ENCODE results near the gene DQX1. TPM values are rescaled to one million over a fixed set of nuclear protein-coding genes. Genes with fewer than 3 reads are reported as not detected.

The DQX1 gene
- total RNA-seq, 1 donor from 2014 or later = 0.68 TPM

DNA sequence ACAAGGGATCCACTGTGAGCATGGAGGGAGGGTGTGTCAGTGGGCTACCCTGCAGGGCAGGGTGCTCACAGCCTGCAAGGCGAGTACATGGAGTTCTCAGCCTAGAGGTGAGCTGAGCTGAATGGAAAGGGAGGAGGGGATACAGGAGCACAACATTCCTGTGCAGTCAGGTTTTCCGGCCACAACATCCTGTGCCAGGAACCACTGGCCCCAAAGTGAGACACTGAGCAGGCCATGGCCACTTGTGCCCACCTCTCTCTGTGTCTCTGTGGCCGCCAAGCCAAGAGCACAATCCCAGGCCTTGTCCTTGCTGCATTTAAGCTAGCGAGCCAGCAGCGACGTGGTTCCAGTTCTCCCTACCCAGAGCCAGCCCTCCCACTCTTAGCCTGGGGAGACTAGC lies 34.6 kb upstream of the DQX1 start:
- H3K36me3 Mint-ChIP-seq (ENCODE audit: low read depth) = peaks cover 11% of the 10 kb centered on the region
- no peaks in the 10 kb centered on the region for H3K9me3 Mint-ChIP-seq
- no peak overlapping the region for H3K27ac Mint-ChIP-seq
- DNase-seq = no peak
- H3K4me3 Mint-ChIP-seq = no peak overlapping the region
- intact Hi-C loops (cut with micrococcal nuclease) = no loop called here
- H3K4me1 Mint-ChIP-seq = peaks cover 47% of the 10 kb centered on the region
- no peaks in the 10 kb centered on the region for H3K27me3 Mint-ChIP-seq

DNA sequence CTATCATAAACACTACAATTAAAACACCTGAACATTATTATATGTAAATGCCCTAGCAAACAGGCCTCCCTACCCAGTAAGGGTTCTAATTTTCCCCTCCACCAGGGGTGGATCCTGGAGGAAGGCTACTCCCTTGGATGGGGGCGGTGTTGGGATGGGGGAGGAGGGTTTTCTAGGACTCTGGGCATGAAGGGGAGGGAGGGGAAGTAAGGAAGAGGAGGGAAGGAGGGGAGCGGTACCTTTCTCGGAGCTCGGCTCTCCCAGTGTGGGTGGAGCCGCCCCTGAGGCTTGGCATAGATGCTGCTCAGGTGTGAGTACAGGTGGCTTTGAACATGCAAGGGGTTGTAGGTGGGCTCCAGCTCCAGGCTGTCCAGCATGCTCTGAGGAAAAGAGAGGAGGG lies 33.9 kb upstream of the DQX1 start:
- peaks cover 12% of the 10 kb centered on the region for H3K36me3 Mint-ChIP-seq (ENCODE audit: low read depth)
- H3K27ac Mint-ChIP-seq = no peak overlapping the region

DNA sequence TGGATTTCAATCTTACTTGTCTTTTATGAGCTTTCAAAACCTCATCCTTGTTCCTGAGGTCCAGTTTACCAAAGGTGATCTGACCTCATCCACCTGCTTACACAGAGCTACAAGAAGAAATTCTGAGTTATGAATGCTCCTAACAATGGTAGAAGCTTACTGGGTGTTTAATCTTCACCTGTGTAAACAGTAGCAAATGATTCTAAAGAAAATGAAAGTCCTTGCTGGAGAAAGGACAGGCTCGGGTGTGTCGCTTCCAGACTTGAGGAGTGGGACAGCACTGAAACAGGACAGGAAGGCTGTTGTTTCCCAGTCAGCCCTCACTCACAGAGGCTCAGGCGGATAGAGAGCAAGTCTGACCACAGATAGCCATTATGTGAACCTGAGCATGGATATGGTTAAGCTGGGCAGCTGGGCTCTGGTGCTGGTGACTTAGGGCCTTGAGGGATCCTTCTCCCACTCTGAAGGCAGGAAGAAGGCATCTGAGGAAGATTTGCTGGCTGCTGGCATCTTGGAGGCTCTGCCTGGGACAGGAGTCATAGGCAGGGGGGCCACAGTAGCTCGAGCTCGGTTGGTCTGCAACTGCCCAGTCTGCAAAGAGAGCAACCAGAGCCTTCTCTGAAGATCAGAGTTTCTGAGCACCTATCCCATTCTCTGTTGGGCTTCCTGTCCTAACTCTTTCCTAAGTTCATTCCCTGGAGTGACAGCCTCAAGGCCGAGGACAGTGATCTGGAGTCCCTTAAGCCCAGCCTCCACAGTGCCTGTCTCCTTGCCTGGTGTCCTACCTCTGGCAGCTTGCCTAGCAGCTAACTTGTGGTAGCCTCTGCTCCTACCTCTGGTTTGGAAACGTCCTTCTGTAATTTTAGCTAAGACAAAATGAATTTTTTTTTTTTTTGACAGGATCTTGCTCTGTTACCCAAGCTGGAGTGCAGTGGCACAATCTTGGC lies 32.5 kb upstream of the DQX1 start:
- no peaks in the 10 kb centered on the region for H3K9me3 Mint-ChIP-seq
- intact Hi-C loops (cut with micrococcal nuclease) = no loop called here
- H3K4me3 Mint-ChIP-seq = no peak overlapping the region
- no peaks in the 10 kb centered on the region for H3K27me3 Mint-ChIP-seq
- DNase-seq = no peak
- no peak overlapping the region for H3K27ac Mint-ChIP-seq
- H3K36me3 Mint-ChIP-seq (ENCODE audit: low read depth) = peaks cover 14% of the 10 kb centered on the region
- H3K4me1 Mint-ChIP-seq = peaks cover 48% of the 10 kb centered on the region

More for the DNA sequence above, 33.9 kb upstream of the DQX1 start:
- Mint-ChIP-seq H3K4me3 (no peak overlapping the region), H3K4me1 (peaks cover 50% of the 10 kb centered on the region), H3K9me3 (no peaks in the 10 kb centered on the region), H3K27me3 (no peaks in the 10 kb centered on the region)
- intact Hi-C loops (cut with micrococcal nuclease) = no loop called here
- no peak for DNase-seq

DNA sequence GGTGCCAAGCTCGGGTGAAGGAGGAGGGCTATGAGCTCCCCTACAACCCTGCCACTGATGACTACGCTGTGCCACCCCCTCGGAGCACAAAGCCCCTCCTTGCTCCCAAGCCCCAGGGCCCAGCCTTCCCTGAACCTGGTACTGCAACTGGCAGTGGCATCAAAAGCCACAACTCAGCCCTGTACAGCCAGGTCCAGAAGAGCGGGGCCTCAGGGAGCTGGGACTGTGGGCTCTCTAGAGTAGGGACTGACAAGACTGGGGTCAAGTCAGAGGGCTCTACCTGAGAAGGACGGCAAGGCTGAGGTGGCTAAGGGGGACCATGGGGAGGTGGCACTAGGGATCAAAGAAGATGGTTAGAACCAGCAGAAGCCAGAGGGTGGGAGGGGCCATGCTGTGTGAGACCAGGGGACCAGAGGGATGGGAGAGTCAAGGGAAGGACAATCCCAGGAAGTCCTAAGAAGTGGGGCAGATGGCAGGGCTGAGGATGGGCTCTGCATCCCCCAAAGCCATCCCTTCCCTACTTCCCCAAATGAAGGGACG lies 30.9 kb upstream of the DQX1 start:
- peaks cover 14% of the 10 kb centered on the region for H3K36me3 Mint-ChIP-seq (ENCODE audit: low read depth)
- intact Hi-C loops (cut with micrococcal nuclease) = loop anchor here (1.0 kb wide), 1 partner anchor 9 kb away; no protein-coding TSS in a partner anchor
- H3K27me3 Mint-ChIP-seq = no peaks in the 10 kb centered on the region
- peak overlapping the region; percentile 96 for H3K4me3 Mint-ChIP-seq
- H3K27ac Mint-ChIP-seq = no peak overlapping the region
- H3K4me1 Mint-ChIP-seq = peaks cover 44% of the 10 kb centered on the region
- no peaks in the 10 kb centered on the region for H3K9me3 Mint-ChIP-seq
- no peak for DNase-seq

DNA sequence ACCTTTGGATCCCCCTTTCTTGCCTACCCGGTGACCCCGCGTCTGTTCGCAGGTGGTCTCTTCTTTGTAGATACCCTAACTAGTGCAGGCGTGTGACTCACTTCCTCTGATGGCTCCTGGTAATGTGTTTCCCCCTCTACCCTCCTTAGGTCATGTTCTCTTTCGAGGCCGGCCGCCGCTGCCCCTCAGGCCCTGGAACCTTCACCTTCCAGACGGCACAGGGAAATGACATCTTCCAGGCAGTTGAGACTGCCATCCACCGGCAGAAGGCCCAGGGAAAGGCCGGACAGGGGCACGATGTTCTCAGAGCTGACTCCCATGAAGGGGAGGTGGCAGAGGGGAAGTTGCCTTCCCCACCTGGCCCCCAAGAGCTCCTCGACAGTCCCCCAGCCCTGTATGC lies 30.1 kb upstream of the DQX1 start:
- peaks cover 37% of the 10 kb centered on the region for H3K4me1 Mint-ChIP-seq
- H3K9me3 Mint-ChIP-seq = no peaks in the 10 kb centered on the region
- H3K4me3 Mint-ChIP-seq = peak overlapping the region; percentile 96
- DNase-seq = no peak
- H3K27ac Mint-ChIP-seq = no peak overlapping the region
- intact Hi-C loops (cut with micrococcal nuclease) = no loop called here
- peaks cover 14% of the 10 kb centered on the region for H3K36me3 Mint-ChIP-seq (ENCODE audit: low read depth)
- H3K27me3 Mint-ChIP-seq = no peaks in the 10 kb centered on the region

DNA sequence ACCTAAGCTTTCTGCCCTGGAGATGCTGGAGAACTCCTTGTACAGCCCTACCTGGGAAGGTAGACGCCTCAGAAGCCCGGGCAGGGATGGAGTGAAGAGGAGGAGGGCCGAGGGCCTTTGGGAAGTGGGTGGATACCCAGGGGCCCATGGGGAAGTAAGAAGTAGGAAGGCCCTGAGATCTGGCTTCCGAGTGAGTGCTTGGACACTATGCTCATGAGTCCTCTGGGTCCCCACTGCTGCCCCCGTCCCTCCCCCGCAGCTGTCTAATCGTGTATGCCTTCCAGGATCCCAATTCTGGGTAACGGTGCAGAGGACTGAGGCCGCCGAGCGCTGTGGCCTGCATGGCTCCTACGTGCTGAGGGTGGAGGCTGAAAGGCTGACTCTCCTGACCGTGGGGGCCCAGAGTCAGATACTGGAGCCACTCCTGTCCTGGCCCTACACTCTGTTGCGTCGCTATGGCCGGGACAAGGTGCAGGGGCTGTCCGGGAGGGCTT lies 29.6 kb upstream of the DQX1 start:
- intact Hi-C loops (cut with micrococcal nuclease) = loop anchor here (1.0 kb wide), 2 partner anchors 28 to 32 kb away; no protein-coding TSS in a partner anchor
- peaks cover 36% of the 10 kb centered on the region for H3K4me1 Mint-ChIP-seq
- H3K27me3 Mint-ChIP-seq = no peaks in the 10 kb centered on the region
- DNase-seq = no peak
- no peaks in the 10 kb centered on the region for H3K9me3 Mint-ChIP-seq
- peak overlapping the region; percentile 96 for H3K4me3 Mint-ChIP-seq
- peak overlapping the region; percentile 95 for H3K27ac Mint-ChIP-seq
- H3K36me3 Mint-ChIP-seq (ENCODE audit: low read depth) = peaks cover 14% of the 10 kb centered on the region

DNA sequence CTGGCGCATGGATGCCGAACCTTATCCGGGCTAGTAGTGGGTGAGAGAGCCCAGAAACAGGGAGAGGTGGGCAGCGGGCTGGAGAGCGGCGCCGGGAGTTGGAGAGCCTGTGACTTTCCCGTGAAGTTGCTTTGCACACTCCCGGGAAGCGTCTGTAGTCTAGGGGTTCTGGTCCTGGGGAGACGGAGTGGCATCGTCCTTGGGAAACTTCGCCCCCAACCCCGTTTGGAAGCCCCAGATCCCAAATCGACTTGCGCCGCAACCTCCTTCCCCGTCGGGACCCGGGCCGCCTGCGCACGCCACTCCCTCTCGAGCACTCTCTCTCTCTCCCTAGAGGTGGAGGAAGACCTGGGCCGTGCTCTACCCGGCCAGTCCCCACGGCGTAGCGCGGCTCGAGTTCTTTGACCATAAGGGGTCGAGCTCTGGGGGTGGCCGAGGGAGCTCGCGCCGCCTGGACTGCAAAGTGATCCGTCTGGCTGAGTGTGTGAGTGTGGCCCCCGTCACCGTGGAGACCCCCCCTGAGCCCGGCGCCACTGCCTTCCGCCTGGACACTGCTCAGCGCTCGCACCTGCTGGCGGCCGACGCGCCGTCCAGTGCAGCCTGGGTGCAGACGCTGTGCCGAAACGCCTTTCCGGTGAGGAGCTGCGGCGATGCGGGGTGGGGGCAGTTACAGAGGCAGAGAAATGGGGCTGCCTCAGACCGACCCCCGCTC lies 28.9 kb upstream of the DQX1 start:
- intact Hi-C loops (cut with micrococcal nuclease) = loop anchor here (1.0 kb wide), 4 partner anchors 16 to 32 kb away; partner anchors contain the start of genes AUP1 and HTRA2
- Mint-ChIP-seq H3K4me1 (peaks cover 35% of the 10 kb centered on the region), H3K9me3 (no peaks in the 10 kb centered on the region)

DNA sequence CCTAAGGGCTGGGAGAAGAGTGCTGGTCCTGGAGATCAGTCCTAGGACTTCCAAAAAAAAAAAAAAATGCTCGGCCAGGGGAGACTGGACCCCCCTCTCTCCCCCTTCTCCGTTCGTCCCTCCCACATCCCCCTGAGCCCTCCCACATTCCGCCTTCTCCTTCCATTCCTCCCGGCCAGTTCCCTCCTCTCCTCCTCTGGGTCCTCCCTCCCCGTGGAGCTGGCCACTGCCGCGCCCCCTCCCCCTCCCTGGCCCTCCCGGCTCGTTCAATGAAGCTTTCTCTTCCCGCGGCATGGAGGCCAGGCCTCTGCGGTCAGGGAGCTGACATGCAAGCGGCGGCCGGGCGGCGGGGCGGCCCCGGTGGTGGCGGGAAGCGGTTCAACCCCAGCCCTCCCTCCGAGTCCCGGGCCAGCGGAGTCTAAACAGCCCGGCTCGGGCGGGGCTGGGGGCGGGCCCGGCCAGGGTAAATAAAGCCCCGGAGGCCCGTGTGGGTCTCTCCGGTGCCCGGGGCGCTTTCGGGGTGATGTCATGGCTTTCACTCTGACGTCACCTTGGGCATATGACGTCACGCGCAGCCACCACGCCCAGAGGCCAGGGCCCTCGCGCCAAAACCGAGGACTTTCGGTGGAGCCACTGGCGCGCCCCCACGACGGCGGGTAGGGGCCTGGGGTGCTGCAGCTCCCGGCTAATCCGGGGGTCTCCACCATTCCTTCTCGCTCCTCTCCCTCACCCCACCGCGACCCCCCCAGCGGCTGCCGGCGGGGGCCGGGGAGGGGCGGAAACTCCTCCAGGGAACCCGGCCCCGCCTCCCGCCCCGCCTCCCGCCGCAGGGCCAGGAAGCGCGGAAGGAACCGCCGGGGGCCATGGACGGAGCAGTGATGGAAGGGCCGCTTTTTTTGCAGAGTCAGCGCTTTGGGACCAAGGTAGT lies 28.1 kb upstream of the DQX1 start, which contains the start of the genes DOK1 and LOXL3:
TSS of gene DOK1 (plus strand) at position 829 of the 928 bp plus-strand sequence. CDS start at position 864, 35 bp downstream.
TSS of gene LOXL3 (minus strand) at position 51 of the 928 bp plus-strand sequence. CDS start 1,308 bp downstream, outside the sequence.
- Mint-ChIP-seq H3K4me3 (peak within 1 kb of the TSS; percentile 96), H3K9me3 (no peaks in the 10 kb centered on the region), H3K27ac (peak within 1 kb of the TSS; percentile 95), H3K27me3 (peaks cover 9% of the 10 kb centered on the region), H3K4me1 (peaks cover 38% of the 10 kb centered on the region), H3K36me3 (ENCODE audit: low read depth) (peaks cover 14% of the 10 kb centered on the region)
- intact Hi-C loops (cut with micrococcal nuclease) = loop anchor here (1.0 kb wide), 2 partner anchors 17 to 25 kb away; partner anchors contain the start of genes AUP1 and HTRA2
- DNase-seq = peak; percentile 94

More for the DNA sequence above, 28.9 kb upstream of the DQX1 start:
- Mint-ChIP-seq H3K36me3 (ENCODE audit: low read depth) (peaks cover 14% of the 10 kb centered on the region), H3K27ac (peak overlapping the region; percentile 95), H3K27me3 (peaks cover 5% of the 10 kb centered on the region), H3K4me3 (peak overlapping the region; percentile 96)
- DNase-seq = peak; percentile 85

DNA sequence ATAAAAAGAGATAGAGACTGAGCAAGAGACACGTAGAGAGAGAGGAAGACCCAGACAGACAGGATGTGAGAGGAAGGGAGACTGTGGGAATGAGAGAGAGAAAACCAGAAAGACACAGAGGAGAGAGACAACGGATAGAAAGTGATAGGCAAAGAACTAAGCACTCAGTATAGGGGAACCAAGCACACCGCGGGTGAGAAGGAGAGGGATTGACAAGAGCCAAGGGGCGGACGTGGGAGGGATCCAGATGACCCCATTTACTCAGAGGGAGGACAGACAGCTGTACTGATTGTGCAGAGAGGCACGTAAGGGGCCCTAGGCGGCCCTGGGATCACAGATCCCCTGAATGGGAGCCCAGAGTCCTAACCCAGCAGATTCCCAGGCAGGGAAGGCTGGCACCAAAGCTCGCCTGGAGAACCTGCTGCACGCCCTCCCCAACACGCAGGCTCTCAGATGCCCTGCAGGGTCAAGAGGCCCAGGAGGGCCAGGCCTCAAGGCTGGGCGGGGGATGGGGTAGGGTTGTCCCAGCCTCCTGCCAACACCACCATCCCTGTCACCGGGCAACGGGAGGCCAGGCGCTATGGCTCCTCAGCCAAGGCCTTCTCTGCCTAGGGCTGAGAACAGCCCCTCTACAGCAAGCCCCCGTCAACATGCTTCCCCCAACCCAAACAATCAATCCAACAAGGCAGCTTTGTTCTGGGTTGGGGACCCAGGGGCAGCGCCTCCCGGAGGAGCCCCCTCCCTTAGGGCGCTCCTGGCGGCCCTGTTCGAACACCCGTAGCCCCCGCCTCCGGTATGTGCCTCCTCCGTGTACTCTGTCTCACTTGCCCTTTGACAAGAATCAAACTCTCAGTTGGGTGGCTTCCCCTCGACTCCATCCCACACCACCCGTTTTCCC lies 27.1 kb upstream of the DQX1 start:
- H3K4me1 Mint-ChIP-seq = peaks cover 39% of the 10 kb centered on the region
- H3K4me3 Mint-ChIP-seq = peak overlapping the region; percentile 72
- H3K36me3 Mint-ChIP-seq (ENCODE audit: low read depth) = peaks cover 14% of the 10 kb centered on the region
- H3K27ac Mint-ChIP-seq = peak overlapping the region; percentile 87
- no peaks in the 10 kb centered on the region for H3K9me3 Mint-ChIP-seq
- intact Hi-C loops (cut with micrococcal nuclease) = no loop called here
- peaks cover 13% of the 10 kb centered on the region for H3K27me3 Mint-ChIP-seq
- DNase-seq = peak; percentile 63

DNA sequence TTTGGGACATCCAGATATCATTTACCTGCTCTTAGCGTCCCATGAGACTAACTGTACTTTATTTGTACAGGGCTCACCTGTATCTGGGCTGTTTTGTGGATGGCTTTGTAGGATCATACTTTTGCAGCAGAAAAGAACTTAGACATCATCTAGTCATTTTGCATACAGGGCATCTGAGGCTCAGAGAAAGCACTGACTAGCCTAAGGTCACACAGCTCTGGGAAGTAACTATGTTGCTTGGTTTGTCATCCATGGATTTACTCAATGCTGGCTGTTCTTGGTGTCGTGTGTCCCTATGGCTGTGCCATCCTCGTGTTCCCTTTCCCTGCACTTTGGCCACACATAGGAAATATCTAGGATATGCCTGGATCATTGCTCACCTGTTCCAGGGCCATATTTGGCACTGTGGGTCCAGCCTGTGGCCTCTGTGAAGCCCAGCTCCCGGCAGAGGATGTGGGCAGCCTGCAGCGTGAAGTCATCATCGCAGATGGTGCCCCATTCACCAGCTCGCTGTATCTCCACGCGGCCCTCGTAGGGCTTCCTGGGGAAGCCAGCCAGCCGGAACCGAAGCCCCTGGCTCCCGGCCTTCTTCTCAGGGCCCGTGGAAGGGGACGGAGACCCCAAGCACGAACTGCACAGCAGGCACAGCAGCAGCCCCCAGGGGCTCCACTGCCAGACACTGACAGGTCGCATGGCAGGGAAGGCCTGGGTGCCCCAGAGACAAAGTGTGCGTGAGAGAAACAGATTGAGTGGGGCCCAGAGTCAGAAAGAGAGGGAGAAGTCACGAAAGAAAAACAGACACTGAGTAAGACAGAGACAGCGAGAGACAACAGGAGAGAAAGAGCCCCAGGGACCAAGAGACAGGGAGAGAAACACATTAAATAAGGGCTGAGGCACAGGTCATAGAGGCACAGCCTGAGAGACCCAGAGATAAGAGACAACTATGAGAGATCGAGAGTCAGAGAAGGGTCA lies 26.2 kb upstream of the DQX1 start:
- Mint-ChIP-seq H3K9me3 (no peaks in the 10 kb centered on the region), H3K4me3 (peak overlapping the region; percentile 32), H3K36me3 (ENCODE audit: low read depth) (peaks cover 11% of the 10 kb centered on the region), H3K4me1 (peaks cover 40% of the 10 kb centered on the region), H3K27me3 (peaks cover 20% of the 10 kb centered on the region), H3K27ac (peak overlapping the region; percentile 56)
- intact Hi-C loops (cut with micrococcal nuclease) = no loop called here
- DNase-seq = no peak

DNA sequence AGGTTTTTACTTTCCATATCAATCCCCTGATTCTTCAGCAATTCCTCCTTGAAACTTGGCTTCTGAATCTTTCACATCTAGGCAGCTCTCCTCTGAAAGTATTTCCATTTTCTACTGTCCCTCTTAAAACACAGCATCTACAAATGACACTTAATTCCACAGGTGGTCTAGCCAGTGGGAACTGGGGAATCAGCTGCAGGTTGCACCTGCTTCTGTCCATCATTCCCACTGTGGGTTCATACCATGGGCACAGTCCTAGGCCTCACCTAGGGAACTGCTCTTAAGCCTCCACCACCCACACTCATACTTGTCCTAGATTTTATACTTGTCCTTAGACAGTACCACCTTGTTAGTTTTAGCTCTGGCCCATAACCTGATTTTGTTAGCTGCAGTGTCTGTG lies 25.5 kb upstream of the DQX1 start:
- peaks cover 5% of the 10 kb centered on the region for H3K36me3 Mint-ChIP-seq (ENCODE audit: low read depth)
- no peak for DNase-seq
- intact Hi-C loops (cut with micrococcal nuclease) = no loop called here

More for the DNA sequence above, 25.5 kb upstream of the DQX1 start:
- H3K27ac Mint-ChIP-seq = no peak overlapping the region
- H3K27me3 Mint-ChIP-seq = peaks cover 22% of the 10 kb centered on the region
- H3K9me3 Mint-ChIP-seq = no peaks in the 10 kb centered on the region
- H3K4me3 Mint-ChIP-seq = no peak overlapping the region
- H3K4me1 Mint-ChIP-seq = peaks cover 34% of the 10 kb centered on the region
